ELF-1 (cell line): Measurements from ENCODE around the gene CBLN3.

Source experiments
- DNase-seq: peaks from one replicate; pipeline ENCODE4 v3.0.0-alpha.2; 2016; ENCODE audit warnings: low read depth, low spot score

The CBLN3 gene

GRCh38 chr14:24382064-24382371 lies 47.5 kb downstream of the CBLN3 start:
- no peak for DNase-seq

GRCh38 chr14:24381363-24382063 lies 48.0 kb downstream of the CBLN3 start:
- no peak for DNase-seq

GRCh38 chr14:24379907-24380730 lies 49.3 kb downstream of the CBLN3 start:
- DNase-seq = peak; percentile 51

- no peak for DNase-seq
Measured at GRCh38 chr14:24378981-24379906, 50.2 kb downstream of the CBLN3 start.

GRCh38 chr14:24378327-24378726 lies 51.1 kb downstream of the CBLN3 start:
- DNase-seq = no peak

GRCh38 chr14:24377657-24378056 lies 51.8 kb downstream of the CBLN3 start:
- peak; percentile 66 for DNase-seq

- no peak for DNase-seq
Measured at GRCh38 chr14:24377126-24377525, 52.3 kb downstream of the CBLN3 start.
